DMS153 treated with DMSO at 0.1 percent for 48 hours (cell line): ENCODE measurements around the gene KHSRP.
"Not testable (repeated sequence)": the region's sequence is repeated elsewhere in the genome, so short reads cannot be mapped to it uniquely, and the experiment has no call there.

Experiments
- DNase-seq: peaks from one replicate; lab custom pipeline; 2025; ENCODE audit not compliant: unreplicated experiment; lab: John Stamatoyannopoulos, UW

KHSRP gene

GRCh38 chr19:6452223-6452614 is 27.6 kb upstream of the KHSRP start:
- no peak for DNase-seq

- DNase-seq: no peak
Measured at GRCh38 chr19:6451583-6452222, 27.1 kb upstream of the KHSRP start.

- no peak for DNase-seq
Measured at GRCh38 chr19:6450166-6450565, 25.6 kb upstream of the KHSRP start.

- DNase-seq: no peak
Measured at GRCh38 chr19:6448045-6448444, 23.4 kb upstream of the KHSRP start.

GRCh38 chr19:6446452-6446851 is 21.8 kb upstream of the KHSRP start:
- DNase-seq: no peak

- DNase-seq: no peak
Measured at GRCh38 chr19:6443986-6444385, 19.4 kb upstream of the KHSRP start.

- DNase-seq: no peak
Measured at GRCh38 chr19:6442087-6442688, 17.6 kb upstream of the KHSRP start.

GRCh38 chr19:6440905-6441304 is 16.3 kb upstream of the KHSRP start:
- DNase-seq: no peak

- DNase-seq: no peak
Measured at GRCh38 chr19:6439743-6440142, 15.1 kb upstream of the KHSRP start.

GRCh38 chr19:6433663-6434062 is 9.1 kb upstream of the KHSRP start, which contains the start of gene SLC25A41:
Gene SLC25A41 (minus strand): TSS chr19:6433763. CDS start chr19:6433693, 70 bp downstream.
- no peak for DNase-seq

- no peak for DNase-seq
Measured at GRCh38 chr19:6433165-6433564, 8.6 kb upstream of the KHSRP start.

GRCh38 chr19:6431891-6432290 is 7.3 kb upstream of the KHSRP start:
- no peak for DNase-seq

- DNase-seq: no peak
Measured at GRCh38 chr19:6429419-6430221, 5.0 kb upstream of the KHSRP start.

- not testable (repeated sequence) for DNase-seq
Measured at GRCh38 chr19:6428692-6429418, 4.2 kb upstream of the KHSRP start.

GRCh38 chr19:6427131-6427530 is 2.5 kb upstream of the KHSRP start:
- DNase-seq: no peak

GRCh38 chr19:6425732-6426620 is 1.4 kb upstream of the KHSRP start:
- DNase-seq: peak; percentile 18

- DNase-seq: peak; percentile 100
Measured at GRCh38 chr19:6424939-6425731, 524 bp upstream of the KHSRP start.

- no peak for DNase-seq
Measured at GRCh38 chr19:6423499-6424194, 964 bp downstream of the KHSRP start.
